ENCODE measurements around the gene JMJD4.

The JMJD4 gene, protein sequence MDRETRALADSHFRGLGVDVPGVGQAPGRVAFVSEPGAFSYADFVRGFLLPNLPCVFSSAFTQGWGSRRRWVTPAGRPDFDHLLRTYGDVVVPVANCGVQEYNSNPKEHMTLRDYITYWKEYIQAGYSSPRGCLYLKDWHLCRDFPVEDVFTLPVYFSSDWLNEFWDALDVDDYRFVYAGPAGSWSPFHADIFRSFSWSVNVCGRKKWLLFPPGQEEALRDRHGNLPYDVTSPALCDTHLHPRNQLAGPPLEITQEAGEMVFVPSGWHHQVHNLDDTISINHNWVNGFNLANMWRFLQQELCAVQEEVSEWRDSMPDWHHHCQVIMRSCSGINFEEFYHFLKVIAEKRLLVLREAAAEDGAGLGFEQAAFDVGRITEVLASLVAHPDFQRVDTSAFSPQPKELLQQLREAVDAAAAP

GRCh38 chr1:227734856-227735538 is at the start of gene JMJD4, which contains the start of gene SNAP47:
Gene JMJD4, minus strand, starts transcription at chr1:227735302. Its CDS starts 29 bp downstream, at chr1:227735273.
Gene SNAP47, plus strand, starts transcription at chr1:227735435. Its CDS starts 12,302 bp downstream, at chr1:227747737.
- DNase-seq (ENCODE audit: low spot score) = peak; percentile 100

GRCh38 chr1:227782226-227782625 is 47.1 kb upstream of the JMJD4 start:
- peak; percentile 16 for DNase-seq (ENCODE audit: low spot score)

DNA sequence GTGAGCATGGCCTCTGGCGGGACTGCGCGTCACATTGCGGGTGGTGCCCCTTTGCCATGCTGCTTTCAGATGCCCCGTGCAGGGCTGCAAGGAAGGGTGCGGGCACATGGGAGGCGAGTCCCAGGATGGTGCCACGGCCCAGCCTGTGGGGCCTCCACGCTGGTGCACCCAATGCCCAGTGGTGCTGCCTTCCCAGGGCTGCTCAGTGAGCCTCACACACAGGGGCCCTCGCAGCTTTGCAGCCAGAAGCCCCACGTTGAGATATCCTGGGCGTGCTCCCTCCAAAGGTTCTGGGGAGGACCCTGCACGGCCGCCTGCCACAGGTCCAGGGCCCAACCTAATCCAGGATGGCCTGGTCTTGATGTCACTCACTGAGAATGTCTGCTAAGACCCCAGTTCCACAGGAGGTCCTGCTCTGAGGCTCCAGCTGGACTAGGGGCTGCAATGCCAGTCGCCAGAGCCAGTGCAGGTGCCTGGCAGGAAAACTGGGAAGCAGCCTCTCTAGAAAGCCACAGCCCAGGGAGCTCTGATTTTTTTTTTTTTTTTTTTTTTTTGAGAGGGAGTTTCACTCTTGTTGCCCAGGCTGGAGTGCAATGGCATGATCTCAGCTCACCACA is 46.3 kb upstream of the JMJD4 start:
- DNase-seq (ENCODE audit: low spot score) = peak; percentile 27

DNA sequence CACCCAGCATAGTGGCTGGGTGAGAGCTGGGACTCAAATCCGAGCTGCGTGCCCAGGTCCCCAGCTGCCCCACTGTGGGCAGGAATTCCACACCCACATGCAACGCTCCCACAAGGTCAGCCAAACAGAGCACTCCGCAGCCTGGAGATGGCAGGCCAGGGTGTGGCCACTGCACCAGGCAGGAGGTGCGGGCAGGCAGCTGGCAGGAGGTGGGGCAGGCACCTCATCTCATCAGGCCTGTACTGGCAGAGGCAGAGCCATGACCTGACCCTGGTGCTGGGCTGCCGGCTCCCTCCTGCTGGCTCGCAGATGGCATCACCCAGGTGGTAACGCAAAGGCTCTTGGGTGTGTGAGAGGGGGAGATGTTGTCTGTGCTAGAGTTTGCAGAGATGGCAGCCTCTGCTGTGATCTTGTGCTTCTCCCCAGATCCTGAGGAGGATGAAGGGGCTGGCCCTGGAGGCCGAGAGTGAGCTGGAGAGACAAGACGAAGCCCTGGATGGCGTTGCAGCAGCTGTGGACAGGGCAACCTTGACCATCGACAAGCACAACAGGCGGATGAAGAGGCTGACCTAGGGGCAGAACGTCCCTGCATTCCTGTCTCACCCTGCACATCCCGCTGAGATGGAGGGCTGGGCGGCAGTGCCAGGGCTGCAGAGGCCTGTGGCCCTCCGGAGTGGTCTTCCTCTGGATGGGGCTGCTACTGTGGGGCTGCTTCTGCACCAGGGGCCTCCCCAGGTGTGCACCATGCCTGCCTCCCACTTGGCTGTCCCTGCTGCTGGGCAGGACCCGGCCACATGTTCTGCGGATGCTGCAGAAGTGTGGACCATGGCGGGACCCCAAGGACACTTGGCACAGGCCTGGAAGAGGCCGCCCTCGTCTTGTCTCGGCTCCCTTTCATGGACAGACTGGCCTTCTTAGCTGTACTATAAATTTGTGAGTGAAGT is 45.3 kb upstream of the JMJD4 start:
- peak; percentile 23 for DNase-seq (ENCODE audit: low spot score)

DNA sequence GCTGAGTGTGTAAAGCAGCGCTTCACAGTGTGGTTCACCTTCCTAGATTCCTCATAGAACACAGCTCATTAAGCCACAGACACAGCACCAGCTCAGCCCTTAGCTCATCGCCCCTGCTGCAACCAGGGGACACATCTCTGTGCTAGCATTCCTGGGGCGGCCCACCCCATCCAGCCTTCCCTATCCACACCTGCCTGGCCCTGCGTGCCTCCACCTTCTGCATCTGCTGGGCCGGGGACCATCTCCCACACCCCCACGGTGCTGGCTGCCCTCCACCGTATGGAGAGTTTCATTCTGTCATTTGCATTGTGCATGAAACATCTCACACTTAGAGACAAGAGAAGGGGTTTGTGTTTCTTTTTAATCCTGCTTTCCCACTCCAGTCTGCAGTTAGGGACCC is 44.6 kb upstream of the JMJD4 start:
- peak; percentile 21 for DNase-seq (ENCODE audit: low spot score)

- DNase-seq (ENCODE audit: low spot score) = peak; percentile 30
Measured at GRCh38 chr1:227779021-227779441, 43.9 kb upstream of the JMJD4 start.

- no peak for DNase-seq (ENCODE audit: low spot score)
Measured at GRCh38 chr1:227778401-227778947, 43.4 kb upstream of the JMJD4 start.

DNA sequence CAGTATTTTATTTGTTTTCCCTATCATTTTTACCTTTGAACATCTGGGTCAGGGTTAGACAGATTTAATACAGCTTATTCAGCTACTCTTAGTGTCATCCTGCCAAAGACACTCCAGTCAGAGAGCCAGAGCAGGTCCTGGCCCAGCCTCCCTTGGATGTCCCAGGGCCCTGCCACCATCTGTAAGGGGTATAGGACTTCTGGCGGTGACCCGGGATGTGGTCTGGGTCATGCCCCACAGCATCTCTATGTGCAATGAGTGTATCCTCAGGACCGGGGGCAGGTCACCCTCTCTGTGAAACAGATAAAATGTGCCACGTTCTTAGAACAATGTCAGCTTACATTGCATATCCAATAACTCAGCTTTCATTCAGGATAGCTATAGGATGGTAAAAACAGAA is 42.5 kb upstream of the JMJD4 start:
- no peak for DNase-seq (ENCODE audit: low spot score)

GRCh38 chr1:227777156-227777555 is 42.1 kb upstream of the JMJD4 start:
- DNase-seq (ENCODE audit: low spot score) = no peak

DNA sequence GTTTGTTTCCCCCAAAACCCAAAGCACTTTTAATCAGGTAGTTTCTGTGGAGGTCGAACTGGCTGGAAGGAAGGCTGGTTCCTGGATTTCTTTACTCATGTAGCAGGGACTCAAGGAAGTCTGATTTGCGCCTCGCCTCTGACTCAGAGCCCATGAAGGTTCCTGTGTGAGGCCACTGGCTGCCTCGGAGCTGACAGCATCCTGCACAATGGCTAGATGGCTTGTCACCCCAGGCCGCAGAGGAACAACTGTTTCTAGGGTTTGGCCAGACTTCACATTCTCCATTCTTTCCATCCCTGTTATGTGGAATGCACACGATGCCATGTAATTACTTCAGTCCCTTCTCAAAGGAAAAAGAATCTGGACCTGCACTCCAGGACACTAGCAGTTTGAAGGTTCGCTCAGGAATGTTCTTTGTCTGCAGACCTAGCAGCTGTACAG is 41.2 kb upstream of the JMJD4 start:
- DNase-seq (ENCODE audit: low spot score) = no peak

DNA sequence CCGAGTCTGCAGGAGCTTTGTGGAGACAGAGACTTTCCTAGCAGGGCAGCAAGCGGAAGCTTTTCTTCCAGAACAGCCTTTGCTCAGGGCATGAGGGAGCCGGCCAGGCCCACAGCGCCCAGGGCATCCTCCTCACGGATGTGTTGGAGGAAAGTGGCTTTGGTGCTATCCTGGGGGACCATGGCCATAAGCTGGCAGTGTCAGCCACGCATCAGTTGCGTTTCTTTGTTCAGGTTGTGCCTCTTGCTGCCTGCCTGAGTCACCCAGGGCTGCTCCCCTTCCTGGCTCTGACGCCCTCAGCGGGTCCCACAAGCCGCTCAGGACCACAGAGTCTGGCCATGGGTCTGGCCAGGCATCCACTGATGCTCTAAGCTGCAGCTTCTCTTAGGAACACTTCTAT is 40.7 kb upstream of the JMJD4 start:
- DNase-seq (ENCODE audit: low spot score) = no peak

DNA sequence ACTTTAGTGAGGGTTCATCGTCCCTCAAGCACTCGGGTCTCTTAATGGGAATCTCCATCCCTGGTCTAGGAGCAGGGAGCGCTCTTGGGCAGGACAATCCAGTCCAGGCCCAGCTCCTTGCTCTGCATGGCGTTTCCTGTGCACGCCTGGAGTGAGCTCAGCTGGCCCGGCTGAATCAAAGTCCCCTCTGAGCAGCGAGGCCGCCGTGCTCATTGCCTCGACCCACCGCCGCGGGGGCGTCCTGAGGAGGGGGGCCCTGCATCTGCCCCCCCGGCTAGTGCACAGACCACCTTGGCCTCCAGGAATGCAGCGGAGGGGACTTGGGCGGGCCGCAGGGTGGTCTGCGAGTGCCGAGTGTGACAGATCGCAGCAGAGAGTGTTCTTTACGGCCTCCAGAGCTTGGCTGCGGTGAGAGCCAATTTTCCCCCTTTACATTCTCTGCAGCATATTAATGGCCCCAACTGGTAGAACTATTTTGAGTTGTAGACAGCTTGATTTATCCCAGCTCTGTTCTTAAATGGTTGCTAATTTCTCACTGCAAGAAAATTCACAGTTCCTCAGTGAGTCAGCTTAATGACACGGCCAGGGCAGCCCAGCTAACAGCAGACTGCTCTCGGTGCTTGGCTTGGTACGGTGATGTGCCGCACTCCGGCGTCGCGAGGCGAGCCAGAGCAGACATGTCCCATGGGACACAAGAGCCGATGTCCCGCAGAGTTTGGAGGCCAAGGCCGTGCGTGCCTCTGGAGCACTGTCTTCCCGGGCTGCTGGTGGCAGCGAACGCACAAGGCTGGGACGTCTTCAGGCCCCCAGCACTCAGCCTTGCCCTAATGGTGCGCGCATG is 39.9 kb upstream of the JMJD4 start:
- DNase-seq (ENCODE audit: low spot score) = no peak

DNA sequence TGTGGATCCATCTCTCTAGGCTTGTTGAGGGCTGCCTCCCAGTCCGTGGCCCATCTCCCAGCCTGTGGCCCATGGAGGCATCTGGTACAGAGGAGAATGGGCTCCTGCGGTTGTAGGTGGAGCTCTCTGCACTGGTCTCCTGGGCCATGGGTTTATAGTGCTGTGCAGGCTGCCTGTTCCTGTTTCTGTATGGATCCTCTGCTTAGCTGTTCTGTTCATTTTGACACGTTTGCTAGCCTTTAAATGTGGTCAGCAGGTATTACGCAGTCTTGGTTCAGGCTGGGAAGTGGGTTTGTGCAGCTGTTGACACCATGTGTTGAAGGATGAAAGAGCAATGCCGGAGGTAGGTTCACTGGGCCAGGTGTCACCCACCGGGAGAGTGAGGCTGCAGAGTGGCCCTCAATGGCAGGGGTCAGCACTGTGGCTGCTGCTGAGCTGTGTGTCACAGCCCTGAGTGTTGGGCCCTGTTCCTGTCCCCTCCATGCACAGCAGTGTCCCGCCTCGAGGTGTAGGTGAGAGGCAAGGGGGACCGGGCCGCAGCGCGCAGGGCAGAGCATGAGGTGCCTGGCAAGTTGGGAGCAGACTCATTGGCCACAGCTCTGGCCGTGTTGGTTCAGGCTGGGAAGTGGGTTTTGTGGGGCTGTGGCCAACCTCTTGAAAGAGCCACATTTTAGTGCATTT is 39.1 kb upstream of the JMJD4 start:
- no peak for DNase-seq (ENCODE audit: low spot score)

GRCh38 chr1:227773558-227773957 is 38.5 kb upstream of the JMJD4 start:
- DNase-seq (ENCODE audit: low spot score) = no peak

GRCh38 chr1:227771771-227772170 is 36.7 kb upstream of the JMJD4 start:
- DNase-seq (ENCODE audit: low spot score) = no peak

GRCh38 chr1:227771326-227771725 is 36.2 kb upstream of the JMJD4 start:
- DNase-seq (ENCODE audit: low spot score) = no peak

DNA sequence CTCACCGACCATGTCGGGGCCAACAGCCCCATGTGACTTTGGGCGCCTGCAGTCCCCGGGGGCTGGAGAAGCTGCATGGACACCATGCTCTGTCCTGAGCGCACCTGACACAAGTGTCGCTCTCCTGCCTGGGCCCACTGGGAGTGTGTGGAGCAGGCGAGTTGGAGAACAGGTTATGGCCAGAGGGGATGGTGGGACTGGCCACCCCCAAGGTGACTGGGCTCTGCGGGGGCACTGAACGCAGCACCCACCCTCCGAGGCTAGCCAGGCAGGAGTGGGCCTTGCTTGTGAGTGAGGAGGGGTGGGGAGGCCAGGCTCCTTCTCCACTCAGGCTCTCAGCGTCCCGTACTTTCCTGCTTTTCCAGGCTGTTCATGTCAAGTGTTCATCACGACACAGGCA is 35.7 kb upstream of the JMJD4 start:
- no peak for DNase-seq (ENCODE audit: low spot score)

- DNase-seq (ENCODE audit: low spot score) = no peak
Measured at GRCh38 chr1:227769936-227770494, 34.9 kb upstream of the JMJD4 start.
